ENCODE results near the gene PPFIA4.
"Not testable (repeated sequence)": the region's sequence is repeated elsewhere in the genome, so short reads cannot be mapped to it uniquely, and the experiment has no call there.

Gene PPFIA4

DNA sequence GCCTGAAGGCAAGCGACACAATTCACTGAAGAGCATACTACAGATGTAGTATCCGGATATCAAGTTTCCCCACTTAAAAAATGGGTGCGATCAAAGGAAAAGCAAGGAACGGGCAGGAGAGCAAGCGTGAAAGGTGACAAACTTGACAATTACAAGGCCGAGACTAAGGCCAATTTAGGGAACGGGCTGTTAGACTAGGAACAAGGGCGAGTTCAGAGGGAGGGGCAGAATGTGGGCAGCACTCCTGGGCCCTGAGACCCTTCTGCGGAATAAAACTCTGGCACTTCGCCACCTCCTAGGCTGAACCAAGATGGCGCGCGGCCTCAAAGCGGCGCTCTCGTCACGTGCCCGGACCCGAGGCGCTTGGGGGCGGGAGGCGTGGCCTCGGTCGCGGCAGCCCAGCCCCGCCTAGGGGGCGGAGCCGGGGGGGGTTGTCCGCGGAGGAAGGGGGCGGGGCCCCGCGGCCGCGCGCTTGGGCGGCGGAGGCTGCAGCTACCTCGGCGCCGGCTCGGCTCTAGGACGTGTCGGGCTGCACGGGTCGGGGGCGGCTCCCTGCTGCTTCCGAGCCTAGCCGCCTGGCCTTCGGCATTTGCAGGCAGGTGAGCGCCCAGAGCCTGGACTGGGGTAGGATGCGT, at the start of gene PPFIA4:
Gene PPFIA4, plus strand, starts transcription at position 461 of the 635 bp plus-strand sequence. CDS start 12,518 bp downstream, outside the sequence.
- peak; percentile 100 for DNase-seq (ENCODE audit: extremely low spot score)
- peak; percentile 34 for TF ChIP-seq NFRKB (IDR thresholded peaks at IDR 0.05)
- peak; percentile 100 for TF ChIP-seq L3MBTL2 (conservative IDR thresholded peaks at IDR 0.05)
- TF ChIP-seq BHLHE40 (IDR thresholded peaks at IDR 0.05; ENCODE audit: borderline replicate concordance) = no peak
- TF ChIP-seq SP1 (IDR thresholded peaks at IDR 0.05) = peak; percentile 16; the same call in 1 of the 2 replicates
- ChIA-PET POLR2A (interaction anchor here (0.5 to 1.6 kb wide), 8 partner anchors 8 to 237 kb away, joined by 3 to 7 read pairs (median 4); partner anchors contain the start of genes RABIF and TMEM183A), CTCF (interaction anchor here (0.5 to 3.3 kb wide), 2 partner anchors 14 to 246 kb away, joined by 4 to 25 read pairs; no protein-coding TSS in a partner anchor)

- POLR2A ChIA-PET = no interaction called here
- CTCF ChIA-PET = interaction anchor here (0.5 to 1.5 kb wide), 2 partner anchors 9 kb away, joined by 4 to 5 read pairs; no protein-coding TSS in a partner anchor
- DNase-seq (ENCODE audit: extremely low spot score) = no peak
- TF ChIP-seq TARDBP (IDR thresholded peaks at IDR 0.05) (no peak), CTBP1 (IDR thresholded peaks at IDR 0.05; ENCODE audit: borderline replicate concordance) (no peak), FOXM1 (IDR thresholded peaks at IDR 0.05; ENCODE audit: borderline replicate concordance) (no peak), ELF4 (IDR thresholded peaks at IDR 0.05) (no peak), NFRKB (IDR thresholded peaks at IDR 0.05) (no peak), FOXK2 (IDR thresholded peaks at IDR 0.05) (no peak), SP1 (IDR thresholded peaks at IDR 0.05) (no peak), ZNF384 (IDR thresholded peaks at IDR 0.05) (no peak), LEF1 (IDR thresholded peaks at IDR 0.05; ENCODE audit: borderline replicate concordance) (no peak)
Measured at GRCh38 chr1:202976633-202977032, 49.7 kb upstream of the PPFIA4 start.

GRCh38 chr1:202979459-202979858, 46.8 kb upstream of the PPFIA4 start:
- no peak for TF ChIP-seq ELF4 (IDR thresholded peaks at IDR 0.05)
- no peak for TF ChIP-seq SP1 (IDR thresholded peaks at IDR 0.05)
- no peak for DNase-seq (ENCODE audit: extremely low spot score)
- ChIA-PET CTCF (no interaction called here), POLR2A (interaction anchor here (1.2 kb wide), 1 partner anchor 12 kb away, joined by 3 read pairs; no protein-coding TSS in a partner anchor)

- TF ChIP-seq PKNOX1 (IDR thresholded peaks at IDR 0.05) (no peak), LEF1 (IDR thresholded peaks at IDR 0.05; ENCODE audit: borderline replicate concordance) (no peak), TARDBP (IDR thresholded peaks at IDR 0.05) (no peak), HDGF (IDR thresholded peaks at IDR 0.05; ENCODE audit: borderline replicate concordance) (no peak), ELF4 (IDR thresholded peaks at IDR 0.05) (no peak), NFRKB (IDR thresholded peaks at IDR 0.05) (no peak), ZNF384 (IDR thresholded peaks at IDR 0.05) (no peak), ARNT (IDR thresholded peaks at IDR 0.05) (no peak), SP1 (IDR thresholded peaks at IDR 0.05) (no peak), L3MBTL2 (conservative IDR thresholded peaks at IDR 0.05) (no peak), FOXM1 (IDR thresholded peaks at IDR 0.05; ENCODE audit: borderline replicate concordance) (no peak), SUZ12 (IDR thresholded peaks at IDR 0.05) (no peak), FOXA1 (IDR thresholded peaks at IDR 0.05) (no peak), CTBP1 (IDR thresholded peaks at IDR 0.05; ENCODE audit: borderline replicate concordance) (no peak), BHLHE40 (IDR thresholded peaks at IDR 0.05; ENCODE audit: borderline replicate concordance) (no peak), FOXK2 (IDR thresholded peaks at IDR 0.05) (no peak)
- DNase-seq (ENCODE audit: extremely low spot score) = no peak
- ChIA-PET CTCF (no interaction called here), POLR2A (no interaction called here)
Measured at GRCh38 chr1:202981939-202982338, 44.4 kb upstream of the PPFIA4 start.

DNA sequence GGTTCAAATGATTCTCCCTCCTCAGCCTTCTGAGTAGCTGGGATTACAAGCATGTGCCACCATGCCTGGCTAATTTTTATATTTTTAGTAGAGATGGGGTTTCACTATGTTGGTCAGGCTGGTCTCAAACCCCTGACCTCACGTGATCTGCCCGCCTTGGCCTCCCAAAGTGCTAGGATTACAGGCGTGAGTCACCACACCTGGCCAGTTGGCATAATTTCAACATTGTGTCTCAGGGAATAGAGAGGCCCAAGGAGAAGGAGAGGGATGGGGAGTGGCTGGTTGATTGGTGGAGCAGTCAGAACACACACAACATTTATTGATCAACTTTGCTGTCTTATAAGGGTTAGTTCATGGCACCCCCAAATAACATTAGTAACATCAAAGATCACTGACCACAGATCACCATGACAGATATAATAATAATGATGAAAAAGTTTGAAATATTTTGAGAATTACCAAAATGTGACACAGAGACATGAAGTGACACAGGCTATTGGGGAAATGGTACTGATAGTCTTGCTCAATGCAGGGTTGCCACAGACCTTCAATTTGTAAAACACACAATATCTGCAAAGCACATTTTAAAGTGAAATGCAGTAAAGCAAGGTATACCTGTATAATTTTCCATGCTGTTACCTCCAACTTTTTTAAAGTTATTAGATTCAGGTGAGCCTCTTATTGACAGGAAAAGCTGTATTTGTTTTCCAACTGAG, 43.4 kb upstream of the PPFIA4 start:
- ChIA-PET POLR2A (no interaction called here), CTCF (no interaction called here)
- no peak for TF ChIP-seq TARDBP (IDR thresholded peaks at IDR 0.05)
- TF ChIP-seq ARNT (IDR thresholded peaks at IDR 0.05) = no peak
- TF ChIP-seq SUZ12 (IDR thresholded peaks at IDR 0.05) = no peak
- no peak for TF ChIP-seq ELF4 (IDR thresholded peaks at IDR 0.05)
- TF ChIP-seq PKNOX1 (IDR thresholded peaks at IDR 0.05) = no peak
- no peak for TF ChIP-seq FOXM1 (IDR thresholded peaks at IDR 0.05; ENCODE audit: borderline replicate concordance)
- TF ChIP-seq HDGF (IDR thresholded peaks at IDR 0.05; ENCODE audit: borderline replicate concordance) = no peak
- no peak for TF ChIP-seq L3MBTL2 (conservative IDR thresholded peaks at IDR 0.05)
- no peak for TF ChIP-seq FOXK2 (IDR thresholded peaks at IDR 0.05)
- TF ChIP-seq NFRKB (IDR thresholded peaks at IDR 0.05) = no peak
- no peak for TF ChIP-seq ZNF384 (IDR thresholded peaks at IDR 0.05)
- no peak for TF ChIP-seq FOXA1 (IDR thresholded peaks at IDR 0.05)
- TF ChIP-seq SP1 (IDR thresholded peaks at IDR 0.05) = no peak
- no peak for TF ChIP-seq CTBP1 (IDR thresholded peaks at IDR 0.05; ENCODE audit: borderline replicate concordance)
- no peak for TF ChIP-seq BHLHE40 (IDR thresholded peaks at IDR 0.05; ENCODE audit: borderline replicate concordance)
- no peak for TF ChIP-seq LEF1 (IDR thresholded peaks at IDR 0.05; ENCODE audit: borderline replicate concordance)
- no peak for DNase-seq (ENCODE audit: extremely low spot score)

DNA sequence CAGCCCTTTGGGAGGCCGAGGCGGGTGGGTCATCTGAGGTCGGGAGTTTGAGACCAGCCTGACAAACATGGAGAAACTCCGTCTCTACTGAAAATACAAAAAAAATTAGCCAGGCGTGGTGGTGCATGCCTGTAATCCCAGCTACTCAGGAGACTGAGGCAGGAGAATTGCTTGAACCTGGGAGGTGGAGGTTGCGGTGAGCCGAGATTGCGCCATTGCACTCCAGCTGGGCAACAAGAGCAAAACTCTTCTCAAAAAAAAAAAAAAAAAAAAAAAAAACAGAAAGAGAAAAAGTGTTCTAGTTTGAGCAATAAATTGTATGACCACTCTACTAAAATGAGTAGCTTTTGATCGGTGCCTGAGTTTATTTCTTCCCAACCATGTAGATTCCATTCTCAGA, 40.2 kb upstream of the PPFIA4 start:
- POLR2A ChIA-PET; DNase-seq (ENCODE audit: extremely low spot score); CTCF ChIA-PET: not testable (repeated sequence)

DNA sequence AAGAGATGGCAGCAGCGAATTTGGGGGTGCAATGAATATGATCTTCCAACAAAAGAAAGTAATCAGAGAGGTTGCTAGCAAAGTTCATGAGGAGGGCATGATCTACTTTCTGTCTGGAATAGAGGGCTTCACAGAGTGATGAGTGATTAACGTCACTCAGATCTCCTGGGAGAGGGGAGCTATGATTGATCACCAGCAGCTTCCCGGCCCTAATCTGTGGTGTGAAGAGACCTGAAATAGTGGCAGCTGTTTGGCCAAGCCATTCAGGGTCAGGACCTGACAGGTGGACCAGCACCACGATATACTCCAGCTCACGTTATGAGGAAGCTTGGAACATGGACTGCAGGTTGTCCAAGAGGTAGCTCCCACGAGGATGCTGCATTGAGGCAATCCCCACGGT, 39.0 kb upstream of the PPFIA4 start:
- ChIA-PET CTCF (no interaction called here), POLR2A (interaction anchor here (1.4 kb wide), 1 partner anchor 20 kb away, joined by 5 read pairs; the partner anchor contains the start of gene TMEM183A)
- no peak for DNase-seq (ENCODE audit: extremely low spot score)
- TF ChIP-seq FOXA1 (IDR thresholded peaks at IDR 0.05) = no peak
- TF ChIP-seq FOXK2 (IDR thresholded peaks at IDR 0.05) = no peak
- TF ChIP-seq HDGF (IDR thresholded peaks at IDR 0.05; ENCODE audit: borderline replicate concordance) = no peak
- no peak for TF ChIP-seq LEF1 (IDR thresholded peaks at IDR 0.05; ENCODE audit: borderline replicate concordance)
- TF ChIP-seq SUZ12 (IDR thresholded peaks at IDR 0.05) = no peak
- no peak for TF ChIP-seq PKNOX1 (IDR thresholded peaks at IDR 0.05)
- no peak for TF ChIP-seq ARNT (IDR thresholded peaks at IDR 0.05)
- TF ChIP-seq NFRKB (IDR thresholded peaks at IDR 0.05) = no peak
